Astrocyte of the hippocampus (primary cell): Measurements from ENCODE around the gene INAFM1.

Source experiments
- DNase-seq: peaks from one replicate; pipeline ENCODE4 v3.0.0; 2011; ENCODE audit warnings: low read depth, low spot score

INAFM1 gene

GRCh38 chr19:47309608-47310007 lies 34.9 kb downstream of the INAFM1 start, which contains the start of gene C5AR1:
TSS of gene C5AR1 (plus strand) at chr19:47309861. CDS start at chr19:47309896, 35 bp downstream.
- DNase-seq: no peak

- DNase-seq: no peak
Measured at GRCh38 chr19:47310323-47310722, 35.6 kb downstream of the INAFM1 start.

GRCh38 chr19:47310819-47311218 lies 36.1 kb downstream of the INAFM1 start:
- no peak for DNase-seq

- no peak for DNase-seq
Measured at GRCh38 chr19:47312366-47313006, 37.8 kb downstream of the INAFM1 start.

DNA sequence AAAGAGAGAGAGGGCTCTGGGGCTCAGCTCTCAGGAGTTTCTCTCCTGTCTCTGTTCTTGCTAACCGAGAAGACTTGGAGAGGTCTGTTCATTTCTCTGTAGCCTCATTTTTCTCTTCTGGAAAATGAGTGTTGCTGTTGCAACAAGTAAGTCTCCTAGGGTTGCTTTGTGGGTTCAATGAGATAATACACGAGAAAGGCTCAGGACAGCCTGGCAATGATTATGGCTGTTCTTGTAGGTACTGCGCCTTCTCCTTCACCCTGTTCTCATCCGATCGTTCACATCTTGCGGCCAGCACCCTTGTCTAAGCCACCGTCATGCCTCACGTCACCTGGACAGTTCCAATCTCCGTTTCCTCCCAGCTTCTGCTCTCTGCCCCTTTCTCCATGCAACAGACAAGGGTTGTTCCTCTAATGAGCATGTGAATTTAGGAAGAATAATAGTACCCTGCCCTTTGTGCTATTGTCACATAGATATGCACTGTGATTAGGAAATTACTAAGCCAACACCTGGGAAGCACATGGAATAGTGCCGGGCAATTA lies 39.1 kb downstream of the INAFM1 start:
- no peak for DNase-seq

- peak; percentile 66 for DNase-seq
Measured at GRCh38 chr19:47315125-47315821, 40.6 kb downstream of the INAFM1 start.

DNA sequence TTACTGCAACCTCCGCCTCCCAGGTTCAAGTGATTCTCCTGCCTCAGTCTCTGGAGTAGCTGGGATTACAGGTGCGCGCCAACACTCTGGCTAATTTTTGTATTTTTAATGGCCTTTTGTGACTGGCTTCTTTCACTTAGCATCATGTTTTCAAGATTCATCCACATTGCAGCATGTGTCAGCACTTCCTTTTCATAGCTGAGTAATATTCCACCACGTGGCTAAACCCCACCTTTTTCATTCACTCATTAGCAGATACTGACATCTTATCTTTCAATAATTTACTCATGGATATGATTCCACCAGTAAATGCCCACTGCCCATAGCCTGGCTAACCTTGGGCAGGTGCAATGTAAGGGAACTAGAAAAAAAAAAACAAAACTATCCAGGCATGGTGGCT lies 41.8 kb downstream of the INAFM1 start:
- DNase-seq: no peak

GRCh38 chr19:47319923-47320871 lies 45.5 kb downstream of the INAFM1 start:
- no peak for DNase-seq

DNA sequence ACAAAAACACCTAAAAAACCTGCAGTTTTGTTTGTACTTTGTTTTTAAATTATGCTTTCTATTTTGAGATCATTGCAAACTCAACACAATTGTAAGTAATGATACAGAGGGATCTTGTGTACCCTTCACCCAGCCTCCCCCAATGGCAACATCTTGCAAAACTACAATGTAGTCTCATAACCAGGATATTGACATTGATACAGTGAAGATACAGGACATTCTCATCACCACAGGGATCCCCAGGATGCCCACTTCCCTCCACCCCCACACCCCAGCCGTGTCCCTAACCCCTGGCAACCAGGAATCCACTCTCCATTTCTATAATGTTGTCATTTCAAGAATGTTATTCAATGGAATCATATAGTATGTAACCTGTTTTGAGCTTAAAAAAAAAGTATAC lies 46.9 kb downstream of the INAFM1 start:
- no peak for DNase-seq

DNA sequence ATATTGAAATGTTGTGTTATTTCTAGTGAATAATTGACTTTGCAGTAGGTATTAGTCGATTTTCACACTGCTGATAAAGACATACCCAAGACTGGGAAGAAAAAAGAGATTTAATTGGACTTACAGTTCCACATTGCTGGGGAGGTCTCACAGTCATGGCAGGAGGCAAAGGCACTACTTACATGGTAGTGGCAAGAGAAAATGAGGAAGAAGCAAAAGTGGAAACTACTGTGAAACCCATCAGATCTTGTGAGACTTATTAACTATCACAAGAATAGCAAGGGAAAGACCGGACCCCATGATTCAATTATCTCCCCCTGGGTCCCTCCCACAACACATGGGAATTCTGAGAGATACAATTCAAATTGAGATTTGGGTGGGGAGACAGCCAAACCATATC lies 47.4 kb downstream of the INAFM1 start:
- no peak for DNase-seq

DNA sequence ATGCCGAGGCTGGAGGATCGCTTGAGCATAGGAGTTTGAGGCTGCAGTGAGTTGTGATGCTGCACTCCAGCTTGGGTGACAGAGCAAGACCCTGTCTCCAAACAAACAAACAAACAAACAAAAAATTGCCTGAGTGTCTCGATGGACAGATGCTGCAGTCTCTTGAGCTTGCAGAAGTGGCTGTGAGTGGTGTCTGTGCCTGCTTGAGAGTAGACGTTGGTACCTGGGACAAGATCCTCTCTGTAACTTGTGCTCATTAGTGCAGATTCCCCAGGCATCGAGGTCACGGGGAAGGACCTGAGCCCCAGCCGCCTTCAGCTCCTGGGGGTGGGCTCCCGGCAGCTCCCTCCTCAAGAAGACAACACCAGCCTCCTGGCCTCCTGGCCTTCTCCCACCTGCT lies 48.7 kb downstream of the INAFM1 start:
- no peak for DNase-seq

DNA sequence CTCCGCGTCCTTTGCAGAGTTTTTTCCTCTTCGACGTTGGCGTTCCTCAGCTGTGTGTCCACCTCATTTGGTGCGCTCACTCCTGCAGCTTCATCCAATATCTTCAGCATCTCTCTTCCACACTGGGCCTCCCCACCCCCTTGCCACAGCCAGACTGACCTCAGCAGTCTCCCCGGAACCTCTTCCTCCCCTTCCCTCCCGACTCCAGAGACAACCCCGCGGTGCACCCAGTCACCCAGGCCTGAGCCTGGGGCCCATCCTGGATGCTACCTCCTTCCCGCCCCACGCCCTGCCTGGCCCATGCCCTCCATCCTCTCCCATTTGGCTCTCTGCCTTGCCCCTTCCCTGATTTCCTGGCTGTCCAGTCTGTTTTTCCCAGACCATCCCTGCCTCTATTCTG lies 49.2 kb downstream of the INAFM1 start:
- no peak for DNase-seq

GRCh38 chr19:47324502-47324901 lies 49.8 kb downstream of the INAFM1 start:
- no peak for DNase-seq
